ENCODE data around the gene SLK.

DNA sequence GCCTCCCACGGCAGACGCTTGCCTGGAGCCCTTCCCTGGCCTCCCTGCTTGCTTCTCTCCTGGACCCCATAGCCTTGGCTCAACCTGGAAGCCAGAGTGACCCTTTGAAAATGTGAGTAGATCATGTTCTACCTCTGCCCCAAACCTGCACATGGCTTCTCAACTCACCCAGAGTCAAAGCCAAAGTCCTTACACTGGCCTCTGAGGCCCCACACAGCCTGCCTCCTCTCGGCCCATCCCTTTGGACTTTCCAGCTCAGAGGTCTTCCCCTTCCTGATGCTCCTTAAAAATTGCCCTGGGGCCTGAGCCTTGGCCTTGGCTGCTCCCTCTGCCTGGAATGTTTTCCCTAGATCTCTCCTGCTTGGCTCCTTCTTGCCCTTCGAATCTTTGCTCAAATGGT, 86.3 kb downstream of the SLK start:
- TF ChIP-seq, protein P1, sequence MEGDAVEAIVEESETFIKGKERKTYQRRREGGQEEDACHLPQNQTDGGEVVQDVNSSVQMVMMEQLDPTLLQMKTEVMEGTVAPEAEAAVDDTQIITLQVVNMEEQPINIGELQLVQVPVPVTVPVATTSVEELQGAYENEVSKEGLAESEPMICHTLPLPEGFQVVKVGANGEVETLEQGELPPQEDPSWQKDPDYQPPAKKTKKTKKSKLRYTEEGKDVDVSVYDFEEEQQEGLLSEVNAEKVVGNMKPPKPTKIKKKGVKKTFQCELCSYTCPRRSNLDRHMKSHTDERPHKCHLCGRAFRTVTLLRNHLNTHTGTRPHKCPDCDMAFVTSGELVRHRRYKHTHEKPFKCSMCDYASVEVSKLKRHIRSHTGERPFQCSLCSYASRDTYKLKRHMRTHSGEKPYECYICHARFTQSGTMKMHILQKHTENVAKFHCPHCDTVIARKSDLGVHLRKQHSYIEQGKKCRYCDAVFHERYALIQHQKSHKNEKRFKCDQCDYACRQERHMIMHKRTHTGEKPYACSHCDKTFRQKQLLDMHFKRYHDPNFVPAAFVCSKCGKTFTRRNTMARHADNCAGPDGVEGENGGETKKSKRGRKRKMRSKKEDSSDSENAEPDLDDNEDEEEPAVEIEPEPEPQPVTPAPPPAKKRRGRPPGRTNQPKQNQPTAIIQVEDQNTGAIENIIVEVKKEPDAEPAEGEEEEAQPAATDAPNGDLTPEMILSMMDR (conservative IDR thresholded peaks at IDR 0.05; ENCODE audit: low read depth, low read length), result no peak
- TF ChIP-seq CEBPB (IDR thresholded peaks at IDR 0.05; ENCODE audit: low read depth, low read length) (no peak), POLR2A (IDR thresholded peaks at IDR 0.05; ENCODE audit: low read depth, low read length) (no peak), MAZ (IDR thresholded peaks at IDR 0.05; ENCODE audit: borderline replicate concordance, low read depth, low read length) (no peak), FOS (IDR thresholded peaks at IDR 0.05; ENCODE audit: low read depth, low read length) (no peak), RAD21 (IDR thresholded peaks at IDR 0.05; ENCODE audit: low read length) (no peak), RFX5 (IDR thresholded peaks at IDR 0.05; ENCODE audit: low read depth, low read length) (no peak), RCOR1 (IDR thresholded peaks at IDR 0.05; ENCODE audit: insufficient replicate concordance, low read length) (no peak), SMC3 (IDR thresholded peaks at IDR 0.05; ENCODE audit: low read depth, low read length) (no peak), MXI1 (IDR thresholded peaks at IDR 0.05; ENCODE audit: borderline replicate concordance, low read depth, low read length) (no peak), BHLHE40 (IDR thresholded peaks at IDR 0.05; ENCODE audit: low read depth, low read length) (no peak)
- TF ChIP-seq, protein P2, sequence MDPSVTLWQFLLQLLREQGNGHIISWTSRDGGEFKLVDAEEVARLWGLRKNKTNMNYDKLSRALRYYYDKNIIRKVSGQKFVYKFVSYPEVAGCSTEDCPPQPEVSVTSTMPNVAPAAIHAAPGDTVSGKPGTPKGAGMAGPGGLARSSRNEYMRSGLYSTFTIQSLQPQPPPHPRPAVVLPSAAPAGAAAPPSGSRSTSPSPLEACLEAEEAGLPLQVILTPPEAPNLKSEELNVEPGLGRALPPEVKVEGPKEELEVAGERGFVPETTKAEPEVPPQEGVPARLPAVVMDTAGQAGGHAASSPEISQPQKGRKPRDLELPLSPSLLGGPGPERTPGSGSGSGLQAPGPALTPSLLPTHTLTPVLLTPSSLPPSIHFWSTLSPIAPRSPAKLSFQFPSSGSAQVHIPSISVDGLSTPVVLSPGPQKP (IDR thresholded peaks at IDR 0.05; ENCODE audit: borderline replicate concordance, low read depth, low read length), result no peak
- TF ChIP-seq, protein P3, sequence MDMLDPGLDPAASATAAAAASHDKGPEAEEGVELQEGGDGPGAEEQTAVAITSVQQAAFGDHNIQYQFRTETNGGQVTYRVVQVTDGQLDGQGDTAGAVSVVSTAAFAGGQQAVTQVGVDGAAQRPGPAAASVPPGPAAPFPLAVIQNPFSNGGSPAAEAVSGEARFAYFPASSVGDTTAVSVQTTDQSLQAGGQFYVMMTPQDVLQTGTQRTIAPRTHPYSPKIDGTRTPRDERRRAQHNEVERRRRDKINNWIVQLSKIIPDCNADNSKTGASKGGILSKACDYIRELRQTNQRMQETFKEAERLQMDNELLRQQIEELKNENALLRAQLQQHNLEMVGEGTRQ (IDR thresholded peaks at IDR 0.05; ENCODE audit: low read depth, low read length), result no peak

Measured in IMR-90 (cell line).